Panc1 (cell line): Measurements from ENCODE around the gene VSX1. TPM values are rescaled to one million over a fixed set of nuclear protein-coding genes. Genes with fewer than 3 reads are reported as not detected.

ENCODE experiments used
- ATAC-seq: fragments of 200-7000 bp; cut with Tn5 transposase; 2 replicates; pipeline ENCODE4 v1.9.1; 2020; ENCODE audit warnings: mild to moderate bottlenecking, moderate library complexity
- BruUV-seq: library from RNA; stranded (reverse); fragments of 400-500 nt; replicated peaks from 2 replicates; lab custom pipeline; 2021; lab: Mats Ljungman, UMichigan
- CTCF ChIA-PET: fragments of 300-600 bp; sonication (Branson Sonifier 250); formaldehyde crosslinking; loops from one replicate; lab custom pipeline; 2022; ENCODE audit warnings: antibody characterized with exemption; lab: Charles Lee
- POLR2A ChIA-PET: fragments of 300-600 bp; sonication (Branson Sonifier 250); formaldehyde crosslinking; loops from one replicate; lab custom pipeline; 2022; ENCODE audit warnings: antibody characterized with exemption; lab: Charles Lee
- DNase-seq: peaks from one replicate; pipeline ENCODE4 v3.0.0-alpha.2; 2010; ENCODE audit warnings: low read depth, low spot score
- H3K27ac ChIP-seq: 2 replicates; pipeline ENCODE4 v1.5.1; 2011; ENCODE audit warnings: mild to moderate bottlenecking, low read length, inconsistent platforms
- H3K27me3 ChIP-seq: fragments of 200-500 bp; sonication (Bioruptor generic); 2 replicates; pipeline ENCODE4 v1.6.0; 2014; ENCODE audit warnings: low read length, inconsistent platforms; ENCODE audit not compliant: control insufficient read depth, insufficient read depth
- H3K36me3 ChIP-seq: fragments of 200-500 bp; sonication (Bioruptor generic); 2 replicates; pipeline ENCODE4 v1.5.1; 2014; ENCODE audit warnings: inconsistent platforms, mild to moderate bottlenecking, low read length, moderate library complexity; ENCODE audit not compliant: control insufficient read depth, insufficient read depth
- H3K4me1 ChIP-seq: 2 replicates; pipeline ENCODE4 v1.5.1; 2011; ENCODE audit warnings: inconsistent platforms, mild to moderate bottlenecking, low read length, moderate library complexity; ENCODE audit not compliant: control insufficient read depth, insufficient read depth
- H3K4me3 ChIP-seq, 2 experiments: 2 replicates each; pipeline ENCODE4 v1.5.1; 2011 to 2012; ENCODE audit warnings: low read depth in 2 of 2, low read length in 2 of 2, mild to moderate bottlenecking in 2 of 2, inconsistent platforms in 1 of 2, moderate library complexity in 1 of 2
- H3K9me3 ChIP-seq: fragments of 200-500 bp; sonication (Bioruptor generic); 2 replicates; pipeline ENCODE4 v1.5.1; 2014; ENCODE audit warnings: low read depth, mild to moderate bottlenecking, inconsistent platforms, low read length, moderate library complexity; ENCODE audit not compliant: control insufficient read depth, insufficient read depth
- CTCF ChIP-seq: fragments of 450-650 bp; IDR thresholded peaks from 2 replicates; pipeline ENCODE4 v1.5.1; 2017; ENCODE audit warnings: mild to moderate bottlenecking
- POLR2AphosphoS5 ChIP-seq: IDR thresholded peaks from 2 replicates; pipeline ENCODE4 v1.6.1; 2012; ENCODE audit warnings: mild to moderate bottlenecking, low read depth, low read length, moderate library complexity
- REST ChIP-seq, 2 experiments: IDR thresholded peaks; 2 replicates each; pipeline ENCODE4 v1.6.1; 2011 to 2012; ENCODE audit warnings: low read depth in 2 of 2, control low read depth in 1 of 2, low read length in 1 of 2, mild to moderate bottlenecking in 1 of 2, moderate library complexity in 1 of 2; ENCODE audit not compliant: insufficient read depth in 1 of 2
- SIN3A ChIP-seq: IDR thresholded peaks from 2 replicates; pipeline ENCODE4 v1.6.1; 2012; ENCODE audit warnings: low read depth, mild to moderate bottlenecking, low read length, moderate library complexity, borderline replicate concordance; ENCODE audit not compliant: insufficient read depth
- TCF7L2 ChIP-seq: IDR thresholded peaks from 2 replicates; pipeline ENCODE4 v1.6.1; 2011; ENCODE audit warnings: mild to moderate bottlenecking, low read depth, low read length, inconsistent platforms
- in situ Hi-C: cut with HindIII; loops from 2 replicates; pipeline ENCODE4 v1.10.0; 2016; ENCODE audit warnings: low sequenced_read_pairs, low pct_unique_long_range_greater_than_20kb
- intact Hi-C: fragments of 100-400 bp; cut with micrococcal nuclease; formaldehyde crosslinking; loops from one replicate; pipeline ENCODE4 v1.10.0; 2022; ENCODE audit not compliant: unreplicated experiment
- total RNA-seq: library from RNA; stranded (reverse); gene quantifications from one replicate; pipeline ENCODE4 v1.2.1, GENCODE V29; 2021; ENCODE audit not compliant: unreplicated experiment

VSX1 gene
- total RNA-seq, 1 experiment from 2014 or later = 0.21 TPM

- DNase-seq (no peak), ATAC-seq (no peak)
- in situ Hi-C loops (no loop called here), intact Hi-C loops (no loop called here)
- POLR2A ChIA-PET = no interaction called here
- no peaks in the 10 kb centered on the region for H3K27me3 ChIP-seq
- CTCF ChIA-PET = interaction anchor here (1.6 to 1.9 kb wide), 3 partner anchors 67 to 116 kb away, joined by 3 to 5 read pairs (median 3); no protein-coding TSS in a partner anchor
- no peaks in the 10 kb centered on the region for H3K9me3 ChIP-seq
- H3K4me3 ChIP-seq = no peak overlapping the region
- H3K4me1 ChIP-seq = peaks cover 20% of the 10 kb centered on the region
- no TSS peak for BruUV-seq
- H3K27ac ChIP-seq = no peak overlapping the region
- TF ChIP-seq CTCF = no peak
- no peak for TF ChIP-seq TCF7L2
- no peak for TF ChIP-seq REST (IDR thresholded peaks at IDR 0.05; ENCODE audit: insufficient read depth in 1 of 2, low read depth in 2 of 2, low read length in 1 of 2)
- TF ChIP-seq SIN3A = no peak
- no peak for TF ChIP-seq POLR2AphosphoS5
- no peaks in the 10 kb centered on the region for H3K36me3 ChIP-seq
Measured at GRCh38 chr20:25062841-25063240, 19.1 kb downstream of the VSX1 start.

GRCh38 chr20:25061821-25062530 lies 20.0 kb downstream of the VSX1 start:
- Histone ChIP-seq H3K27ac (no peak overlapping the region), H3K9me3 (no peaks in the 10 kb centered on the region), H3K27me3 (no peaks in the 10 kb centered on the region), H3K4me1 (peaks cover 20% of the 10 kb centered on the region), H3K4me3 (no peak overlapping the region), H3K36me3 (no peaks in the 10 kb centered on the region)
- ChIA-PET POLR2A (no interaction called here), CTCF (interaction anchor here (1.7 to 1.9 kb wide), 2 partner anchors 66 to 117 kb away, joined by 3 to 5 read pairs; no protein-coding TSS in a partner anchor)
- DNase-seq (no peak), ATAC-seq (no peak)
- no TSS peak for BruUV-seq
- in situ Hi-C loops (no loop called here), intact Hi-C loops (no loop called here)
- TF ChIP-seq SIN3A (no peak), TCF7L2 (no peak), POLR2AphosphoS5 (no peak), REST (IDR thresholded peaks at IDR 0.05; ENCODE audit: insufficient read depth in 1 of 2, low read depth in 2 of 2, low read length in 1 of 2) (no peak), CTCF (no peak)
